ENCODE data around the gene NSUN7. TPM values are rescaled to one million over a fixed set of nuclear protein-coding genes. Genes with fewer than 3 reads are reported as not detected.
"Not testable (repeated sequence)": the region's sequence is repeated elsewhere in the genome, so short reads cannot be mapped to it uniquely, and the experiment has no call there.

The NSUN7 gene
- total RNA-seq, 1 donor from 2014 or later = 3.3 TPM

GRCh38 chr4:40812386-40812785 lies 62.6 kb downstream of the NSUN7 start:
- no peak overlapping the region for H3K4me3 ChIP-seq (ENCODE audit: low read depth, low read length)
- no peak for DNase-seq (ENCODE audit: low read depth)
- TF ChIP-seq, protein P1, sequence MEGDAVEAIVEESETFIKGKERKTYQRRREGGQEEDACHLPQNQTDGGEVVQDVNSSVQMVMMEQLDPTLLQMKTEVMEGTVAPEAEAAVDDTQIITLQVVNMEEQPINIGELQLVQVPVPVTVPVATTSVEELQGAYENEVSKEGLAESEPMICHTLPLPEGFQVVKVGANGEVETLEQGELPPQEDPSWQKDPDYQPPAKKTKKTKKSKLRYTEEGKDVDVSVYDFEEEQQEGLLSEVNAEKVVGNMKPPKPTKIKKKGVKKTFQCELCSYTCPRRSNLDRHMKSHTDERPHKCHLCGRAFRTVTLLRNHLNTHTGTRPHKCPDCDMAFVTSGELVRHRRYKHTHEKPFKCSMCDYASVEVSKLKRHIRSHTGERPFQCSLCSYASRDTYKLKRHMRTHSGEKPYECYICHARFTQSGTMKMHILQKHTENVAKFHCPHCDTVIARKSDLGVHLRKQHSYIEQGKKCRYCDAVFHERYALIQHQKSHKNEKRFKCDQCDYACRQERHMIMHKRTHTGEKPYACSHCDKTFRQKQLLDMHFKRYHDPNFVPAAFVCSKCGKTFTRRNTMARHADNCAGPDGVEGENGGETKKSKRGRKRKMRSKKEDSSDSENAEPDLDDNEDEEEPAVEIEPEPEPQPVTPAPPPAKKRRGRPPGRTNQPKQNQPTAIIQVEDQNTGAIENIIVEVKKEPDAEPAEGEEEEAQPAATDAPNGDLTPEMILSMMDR (conservative IDR thresholded peaks at IDR 0.05; ENCODE audit: low read depth, low read length) = no peak

DNA sequence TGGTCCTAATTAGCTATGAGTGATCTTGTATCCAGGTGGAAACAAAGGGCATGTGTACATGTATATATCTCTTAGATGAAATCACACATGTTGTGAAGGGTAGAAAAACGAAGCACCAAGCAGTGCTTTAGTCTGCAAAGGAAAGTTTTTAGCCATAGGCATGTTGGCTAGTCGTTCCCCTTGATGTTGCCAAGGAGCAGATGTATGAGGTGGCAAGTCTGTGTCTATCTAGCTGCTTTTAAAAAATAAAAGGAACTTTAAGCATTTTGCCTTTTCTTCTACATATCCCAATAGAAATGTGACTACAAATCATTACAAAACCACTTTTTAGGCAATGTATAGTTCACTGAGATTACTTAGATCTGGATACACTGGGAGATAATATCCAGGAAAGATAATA lies 63.1 kb downstream of the NSUN7 start:
- DNase-seq (ENCODE audit: low read depth) = no peak
- no peak overlapping the region for H3K4me3 ChIP-seq (ENCODE audit: low read depth, low read length)
- TF ChIP-seq, protein P1 (conservative IDR thresholded peaks at IDR 0.05; ENCODE audit: low read depth, low read length) = no peak

DNA sequence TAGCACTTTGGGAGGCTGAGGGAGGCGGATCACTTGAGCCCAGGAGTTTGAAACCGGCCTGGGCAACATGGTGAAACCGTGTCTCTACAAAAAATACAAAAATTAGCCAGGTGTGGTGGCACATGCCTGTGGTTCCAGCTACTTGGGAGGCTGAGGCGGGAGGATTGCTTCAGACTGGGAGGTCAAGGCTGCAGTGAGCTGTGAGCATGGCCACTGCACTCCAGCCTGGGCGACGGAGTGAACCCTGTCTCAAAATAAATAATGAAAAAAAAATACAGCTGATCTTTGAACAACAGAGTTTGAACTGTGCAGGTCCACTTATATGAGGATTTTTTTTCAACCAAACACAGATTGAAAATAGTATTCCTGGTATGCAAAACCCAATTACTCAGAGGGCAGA lies 67.4 kb downstream of the NSUN7 start:
- not testable (repeated sequence) for H3K4me3 ChIP-seq (ENCODE audit: low read depth, low read length); DNase-seq (ENCODE audit: low read depth)

- DNase-seq (ENCODE audit: low read depth) = no peak
- H3K4me3 ChIP-seq (ENCODE audit: low read depth, low read length) = no peak overlapping the region
- TF ChIP-seq, protein P1 (conservative IDR thresholded peaks at IDR 0.05; ENCODE audit: low read depth, low read length) = no peak
These were observed 70.3 kb downstream of the NSUN7 start for GRCh38 chr4:40820101-40820500.

DNA sequence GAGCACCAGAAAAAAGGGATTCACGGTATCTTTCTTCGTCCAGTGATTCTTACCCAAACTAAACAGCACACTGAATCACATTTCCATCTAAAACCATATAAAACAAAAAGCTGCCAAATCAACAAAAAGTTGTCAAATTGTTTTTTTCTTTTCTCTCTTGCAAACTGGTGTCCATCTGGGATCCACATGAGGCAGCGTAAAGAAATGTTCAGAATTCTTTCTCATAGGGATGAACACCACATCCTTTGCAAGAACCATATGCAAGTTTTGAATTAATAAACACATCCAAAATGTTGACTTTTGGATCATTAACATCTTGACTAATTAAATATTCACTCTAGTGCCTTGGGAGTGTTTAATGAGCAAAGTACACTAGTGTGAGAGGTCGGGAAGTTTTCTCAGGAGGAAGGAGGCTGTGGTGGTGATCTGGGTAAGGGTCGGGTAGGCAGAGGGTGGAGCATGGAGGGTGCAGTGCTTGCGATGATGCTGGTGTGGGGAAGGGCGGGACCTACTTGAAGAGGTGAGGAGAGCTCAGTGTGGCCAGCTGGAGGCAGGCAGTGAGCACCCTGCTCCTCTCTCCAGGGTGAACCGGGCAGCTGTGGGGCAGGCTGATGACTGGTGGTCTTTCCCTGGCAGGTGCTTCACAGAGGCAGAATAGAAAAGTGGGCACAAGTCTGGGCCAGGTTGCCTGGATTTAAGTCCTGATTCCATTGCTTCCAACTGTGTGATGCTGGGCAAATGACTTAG lies 72.8 kb downstream of the NSUN7 start:
- TF ChIP-seq, protein P1 (conservative IDR thresholded peaks at IDR 0.05; ENCODE audit: low read depth, low read length) = no peak
- H3K4me3 ChIP-seq (ENCODE audit: low read depth, low read length) = no peak overlapping the region
- no peak for DNase-seq (ENCODE audit: low read depth)

- no peak overlapping the region for H3K4me3 ChIP-seq (ENCODE audit: low read depth, low read length)
- TF ChIP-seq, protein P1 (conservative IDR thresholded peaks at IDR 0.05; ENCODE audit: low read depth, low read length) = no peak
These were observed 75.5 kb downstream of the NSUN7 start for GRCh38 chr4:40825014-40825838.

DNA sequence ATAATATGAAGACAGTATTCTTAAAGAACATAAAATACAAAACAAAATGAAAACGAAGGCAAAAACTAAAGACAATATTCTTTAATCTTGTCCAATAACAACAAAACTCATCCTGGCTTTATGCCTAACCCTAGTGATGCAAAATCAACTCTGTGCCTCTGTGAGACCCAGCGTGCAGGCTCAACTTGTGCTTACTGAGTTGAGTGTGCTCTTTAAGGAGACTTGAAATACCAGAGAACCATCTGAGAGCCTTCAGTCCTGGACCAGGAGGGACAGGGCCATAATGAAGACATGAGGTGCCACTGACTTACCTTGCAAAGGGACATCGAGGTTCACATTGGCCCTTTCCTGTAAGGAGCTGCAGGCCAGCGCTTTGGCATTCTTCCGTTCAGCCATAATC lies 77.1 kb downstream of the NSUN7 start:
- TF ChIP-seq, protein P1 (conservative IDR thresholded peaks at IDR 0.05; ENCODE audit: low read depth, low read length) = no peak
- no peak overlapping the region for H3K4me3 ChIP-seq (ENCODE audit: low read depth, low read length)

More at GRCh38 chr4:40825014-40825838, 75.5 kb downstream of the NSUN7 start:
- DNase-seq (ENCODE audit: low read depth) = no peak

More for the DNA sequence above, 77.1 kb downstream of the NSUN7 start:
- DNase-seq (ENCODE audit: low read depth) = no peak

Data from epithelial cell of proximal tubule (primary cell).